ENCODE results near the gene PNRC1.

The PNRC1 gene

DNA sequence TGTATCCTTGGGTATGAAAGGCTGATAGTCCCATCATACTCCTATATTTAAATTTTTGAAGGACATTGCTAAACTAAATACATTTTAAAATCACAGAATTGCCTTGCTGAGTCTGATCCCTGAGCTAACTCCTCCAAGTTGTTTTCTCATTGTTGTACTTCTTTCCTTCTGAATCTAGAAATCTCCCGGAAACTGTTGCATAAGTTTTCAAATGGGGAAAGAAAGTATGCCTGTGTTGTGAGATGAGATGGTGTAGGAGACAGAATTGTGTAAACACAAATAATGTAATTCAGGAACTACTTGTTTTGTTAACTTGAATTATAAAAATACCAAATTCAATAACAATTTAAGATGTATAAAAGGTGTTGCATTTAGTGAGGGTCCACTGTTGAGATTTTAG lies 7.3 kb downstream of the PNRC1 start:
- no peaks in the 10 kb centered on the region for H3K4me1 ChIP-seq (ENCODE audit: control insufficient read depth, insufficient read depth, low read length)
- no peaks in the 10 kb centered on the region for H3K9me3 ChIP-seq (ENCODE audit: control insufficient read depth, low read length)
- no peaks in the 10 kb centered on the region for H3K27me3 ChIP-seq (ENCODE audit: control insufficient read depth, insufficient read depth, low read length, poor library complexity, severe bottlenecking)
- H3K36me3 ChIP-seq (ENCODE audit: control insufficient read depth, insufficient read depth, low read length): peaks cover 10% of the 10 kb centered on the region
- H3K27ac ChIP-seq (ENCODE audit: insufficient read depth, low read depth, low read length, poor library complexity, severe bottlenecking): no peak overlapping the region
- 88 to 100% methylated on average over 1 of the region's 1 CpG for WGBS, 2 experiments
- H3K4me3 ChIP-seq (ENCODE audit: insufficient read depth, low read depth, low read length): no peak overlapping the region

DNA sequence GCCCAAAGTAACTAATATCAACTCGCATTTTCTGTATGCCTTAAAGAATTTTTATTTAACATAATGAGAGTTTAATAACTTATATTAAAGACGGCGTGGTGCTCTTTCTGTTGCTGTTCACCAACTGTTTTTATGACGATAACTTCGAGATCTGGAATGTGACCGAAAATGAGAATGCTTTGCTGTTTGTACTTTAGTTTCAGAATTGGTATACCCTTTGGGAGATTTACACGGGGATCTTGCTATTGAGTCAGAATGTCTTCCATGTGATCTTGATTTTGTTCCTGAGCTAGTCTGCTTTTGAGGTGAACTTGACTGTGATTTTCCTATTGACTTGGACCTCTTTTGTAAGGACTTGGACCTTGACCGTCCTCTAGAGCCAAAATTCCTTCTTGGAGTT lies 17.9 kb downstream of the PNRC1 start:
- H3K4me3 ChIP-seq (ENCODE audit: insufficient read depth, low read depth, low read length): no peak overlapping the region
- WGBS, 2 experiments: 96 to 98% methylated on average over 7 of the region's 8 CpGs
- no peak overlapping the region for H3K27ac ChIP-seq (ENCODE audit: insufficient read depth, low read depth, low read length, poor library complexity, severe bottlenecking)
- no peaks in the 10 kb centered on the region for H3K36me3 ChIP-seq (ENCODE audit: control insufficient read depth, insufficient read depth, low read length)
- no peaks in the 10 kb centered on the region for H3K4me1 ChIP-seq (ENCODE audit: control insufficient read depth, insufficient read depth, low read length)
- no peaks in the 10 kb centered on the region for H3K27me3 ChIP-seq (ENCODE audit: control insufficient read depth, insufficient read depth, low read length, poor library complexity, severe bottlenecking)
- no peaks in the 10 kb centered on the region for H3K9me3 ChIP-seq (ENCODE audit: control insufficient read depth, low read length)

DNA sequence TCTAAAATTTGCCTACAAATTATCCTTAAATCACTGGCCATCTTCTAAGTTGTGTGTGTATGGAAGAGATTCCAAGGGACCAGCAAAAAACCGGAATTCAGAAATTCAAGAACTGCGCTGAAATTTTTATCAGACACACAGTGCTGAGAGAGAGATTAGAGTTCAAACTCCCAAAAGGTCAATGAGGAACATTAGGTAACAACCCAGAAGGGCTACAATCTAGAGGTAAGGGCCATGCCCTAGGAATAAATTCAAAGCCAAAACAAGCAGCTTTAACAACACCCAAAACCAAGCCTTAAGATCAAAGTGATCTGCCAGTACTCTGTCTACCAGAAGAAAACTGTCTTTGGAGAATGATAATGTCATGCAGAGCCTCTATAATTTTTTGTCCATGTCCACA lies 19.6 kb downstream of the PNRC1 start:
- no peaks in the 10 kb centered on the region for H3K9me3 ChIP-seq (ENCODE audit: control insufficient read depth, low read length)
- H3K36me3 ChIP-seq (ENCODE audit: control insufficient read depth, insufficient read depth, low read length): peaks cover 5% of the 10 kb centered on the region
- 83 to 92% methylated on average over 2 of the region's 2 CpGs for WGBS, 2 experiments
- H3K4me3 ChIP-seq (ENCODE audit: insufficient read depth, low read depth, low read length): no peak overlapping the region
- no peaks in the 10 kb centered on the region for H3K27me3 ChIP-seq (ENCODE audit: control insufficient read depth, insufficient read depth, low read length, poor library complexity, severe bottlenecking)
- H3K4me1 ChIP-seq (ENCODE audit: control insufficient read depth, insufficient read depth, low read length): no peaks in the 10 kb centered on the region
- H3K27ac ChIP-seq (ENCODE audit: insufficient read depth, low read depth, low read length, poor library complexity, severe bottlenecking): no peak overlapping the region

DNA sequence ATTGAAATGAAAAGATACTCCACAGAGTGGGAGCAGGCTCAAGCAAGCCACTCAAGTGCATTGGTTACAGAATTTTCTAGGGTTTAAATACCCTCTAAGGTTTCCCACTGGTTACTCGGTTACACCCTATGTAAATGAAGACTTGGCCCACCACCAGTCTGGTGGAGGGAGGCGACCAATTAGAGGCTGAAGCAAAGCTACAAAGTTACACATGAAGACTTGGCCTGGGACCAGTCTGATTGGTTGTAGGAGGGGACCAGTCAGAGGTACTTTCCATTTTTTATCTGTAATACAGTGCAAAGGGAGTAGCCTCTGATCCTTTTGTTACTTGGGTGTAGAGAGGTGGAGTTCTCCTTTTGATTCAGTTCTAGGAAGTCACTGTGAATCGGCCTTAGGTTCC lies 29.7 kb downstream of the PNRC1 start:
- H3K36me3 ChIP-seq (ENCODE audit: control insufficient read depth, insufficient read depth, low read length): no peaks in the 10 kb centered on the region
- no peak overlapping the region for H3K27ac ChIP-seq (ENCODE audit: insufficient read depth, low read depth, low read length, poor library complexity, severe bottlenecking)
- no peaks in the 10 kb centered on the region for H3K4me1 ChIP-seq (ENCODE audit: control insufficient read depth, insufficient read depth, low read length)
- no peaks in the 10 kb centered on the region for H3K9me3 ChIP-seq (ENCODE audit: control insufficient read depth, low read length)
- 92 to 93% methylated on average over 3 of the region's 3 CpGs for WGBS, 2 experiments
- H3K27me3 ChIP-seq (ENCODE audit: control insufficient read depth, insufficient read depth, low read length, poor library complexity, severe bottlenecking): no peaks in the 10 kb centered on the region
- H3K4me3 ChIP-seq (ENCODE audit: insufficient read depth, low read depth, low read length): no peak overlapping the region

DNA sequence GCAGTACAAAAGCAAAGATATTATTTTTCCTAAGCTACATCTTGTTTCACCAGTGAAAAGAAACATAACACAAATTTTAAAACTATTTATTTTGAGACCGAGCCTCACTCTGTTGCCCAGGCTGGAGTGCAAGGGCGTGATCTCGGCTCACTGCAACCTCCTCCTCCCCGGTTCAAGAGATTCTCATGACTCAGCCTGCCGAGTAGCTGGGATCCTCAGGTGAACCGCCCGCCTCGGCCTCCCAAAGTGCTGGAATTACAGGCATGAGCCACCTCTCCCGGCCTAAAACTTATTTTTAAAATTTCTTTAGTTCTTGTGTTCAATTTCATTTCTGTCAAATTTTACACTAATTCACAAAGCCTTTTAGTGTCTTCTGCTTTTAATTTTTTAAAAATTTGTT lies 31.4 kb downstream of the PNRC1 start:
- H3K36me3 ChIP-seq (ENCODE audit: control insufficient read depth, insufficient read depth, low read length): no peaks in the 10 kb centered on the region
- no peaks in the 10 kb centered on the region for H3K4me1 ChIP-seq (ENCODE audit: control insufficient read depth, insufficient read depth, low read length)
- no peak overlapping the region for H3K4me3 ChIP-seq (ENCODE audit: insufficient read depth, low read depth, low read length)
- no peak overlapping the region for H3K27ac ChIP-seq (ENCODE audit: insufficient read depth, low read depth, low read length, poor library complexity, severe bottlenecking)
- H3K9me3 ChIP-seq (ENCODE audit: control insufficient read depth, low read length): no peaks in the 10 kb centered on the region
- H3K27me3 ChIP-seq (ENCODE audit: control insufficient read depth, insufficient read depth, low read length, poor library complexity, severe bottlenecking): peaks cover 2% of the 10 kb centered on the region
- WGBS, 2 experiments: 86 to 92% methylated on average over 9 of the region's 9 CpGs

DNA sequence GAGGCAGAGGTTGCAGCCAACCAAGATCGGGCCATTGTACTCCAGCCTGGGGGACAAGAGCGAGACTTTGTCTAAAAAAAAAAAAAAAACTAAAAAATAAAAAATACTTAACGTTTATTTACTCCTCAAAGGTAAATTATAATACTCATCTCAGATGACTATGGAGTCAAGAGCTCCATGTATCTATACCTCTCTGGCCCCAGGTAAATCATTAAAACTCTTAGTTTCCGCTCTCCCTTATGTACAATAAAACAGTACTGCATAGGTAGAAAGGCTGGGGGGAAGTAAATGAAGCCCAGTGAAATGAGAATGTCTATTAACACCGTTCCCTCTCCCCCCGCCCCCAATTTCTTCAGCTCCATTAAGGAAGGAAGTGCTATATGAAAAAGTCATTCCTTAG lies 36.2 kb downstream of the PNRC1 start:
- no peak overlapping the region for H3K27ac ChIP-seq (ENCODE audit: insufficient read depth, low read depth, low read length, poor library complexity, severe bottlenecking)
- H3K9me3 ChIP-seq (ENCODE audit: control insufficient read depth, low read length): no peaks in the 10 kb centered on the region
- H3K27me3 ChIP-seq (ENCODE audit: control insufficient read depth, insufficient read depth, low read length, poor library complexity, severe bottlenecking): peaks cover 18% of the 10 kb centered on the region
- H3K4me1 ChIP-seq (ENCODE audit: control insufficient read depth, insufficient read depth, low read length): no peaks in the 10 kb centered on the region
- WGBS, 2 experiments: 51 to 76% methylated on average over 4 to 5 of the region's 6 CpGs
- no peaks in the 10 kb centered on the region for H3K36me3 ChIP-seq (ENCODE audit: control insufficient read depth, insufficient read depth, low read length)
- H3K4me3 ChIP-seq (ENCODE audit: insufficient read depth, low read depth, low read length): peak overlapping the region; percentile 80

DNA sequence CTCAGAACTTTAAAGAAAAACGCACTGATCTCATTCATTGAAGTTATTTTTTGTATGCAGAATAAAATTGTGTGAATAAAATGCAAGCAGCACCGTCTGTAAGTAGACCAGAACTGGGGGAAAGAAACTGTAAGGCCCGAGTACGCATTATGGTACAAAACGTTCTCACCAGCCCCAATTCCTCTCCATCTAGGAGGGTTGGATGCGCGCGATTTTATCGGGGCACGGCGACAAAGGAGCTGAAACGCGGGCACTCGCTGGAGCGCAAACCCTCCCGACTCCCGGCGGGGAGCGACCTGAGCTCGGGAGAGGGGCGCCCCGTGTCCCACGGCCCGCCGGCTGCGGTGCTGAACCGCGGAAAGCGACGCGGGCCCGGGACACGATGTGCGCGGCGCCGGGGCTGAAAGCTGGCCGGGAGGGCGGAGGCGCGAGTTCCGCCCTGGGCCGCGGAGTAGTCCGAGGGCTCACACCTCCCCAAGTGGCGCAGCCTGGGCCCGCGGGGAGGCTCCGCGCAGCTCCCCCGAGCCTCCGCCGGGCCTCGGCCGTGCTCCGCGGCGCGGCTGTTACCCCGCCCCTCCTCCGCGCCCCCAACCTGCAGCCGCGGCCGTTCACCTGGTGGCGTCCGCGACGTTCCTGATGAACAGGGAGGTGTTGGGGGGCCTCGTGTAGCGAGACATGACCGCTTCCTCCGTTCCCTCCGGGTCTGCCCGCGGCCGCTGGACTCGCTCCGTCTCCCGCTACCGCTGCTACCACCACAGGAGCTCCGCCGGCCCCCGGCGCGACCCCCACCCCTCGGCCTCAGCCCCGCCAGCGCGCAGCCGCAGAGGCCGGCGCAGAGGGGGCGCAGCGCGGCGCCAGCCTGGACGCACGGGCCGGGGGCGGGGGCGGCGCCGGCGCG lies 36.9 kb downstream of the PNRC1 start, which contains the start of gene SRSF12:
SRSF12 (minus strand) TSS at position 861 of the 898 bp plus-strand sequence; CDS start at position 677, 184 bp downstream.
- 0% methylated on average over 106 of the region's 106 CpGs for WGBS, 2 experiments
- H3K27ac ChIP-seq (ENCODE audit: insufficient read depth, low read depth, low read length, poor library complexity, severe bottlenecking): no peak within 1 kb of the TSS

DNA sequence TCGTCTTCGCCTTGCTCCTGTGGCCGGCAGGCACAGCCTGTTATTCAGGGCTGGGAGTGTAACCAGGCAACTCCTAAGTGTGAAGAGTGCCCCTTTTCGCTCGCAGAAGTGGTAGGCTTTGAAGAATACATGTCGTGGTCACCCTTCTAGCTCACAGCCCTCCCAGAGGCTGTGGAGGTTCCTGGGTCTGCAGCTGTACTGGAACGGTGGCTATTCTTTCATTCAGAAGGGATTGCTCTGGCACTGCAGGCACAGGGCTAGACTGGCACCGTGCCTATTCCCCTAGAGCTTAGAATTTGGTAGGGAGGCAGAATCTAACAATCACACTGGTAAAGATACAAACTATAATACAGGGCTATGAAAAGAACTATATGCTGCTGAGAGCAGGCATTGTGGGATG lies 38.4 kb downstream of the PNRC1 start:
- 81 to 83% methylated on average over 8 of the region's 8 CpGs for WGBS, 2 experiments
- H3K4me3 ChIP-seq (ENCODE audit: insufficient read depth, low read depth, low read length): no peak overlapping the region
- H3K9me3 ChIP-seq (ENCODE audit: control insufficient read depth, low read length): no peaks in the 10 kb centered on the region
- no peaks in the 10 kb centered on the region for H3K36me3 ChIP-seq (ENCODE audit: control insufficient read depth, insufficient read depth, low read length)
- no peak overlapping the region for H3K27ac ChIP-seq (ENCODE audit: insufficient read depth, low read depth, low read length, poor library complexity, severe bottlenecking)
- H3K4me1 ChIP-seq (ENCODE audit: control insufficient read depth, insufficient read depth, low read length): no peaks in the 10 kb centered on the region
- H3K27me3 ChIP-seq (ENCODE audit: control insufficient read depth, insufficient read depth, low read length, poor library complexity, severe bottlenecking): peaks cover 18% of the 10 kb centered on the region

More for the DNA sequence above, 36.9 kb downstream of the PNRC1 start, which contains the start of gene SRSF12:
- Histone ChIP-seq H3K27me3 (ENCODE audit: control insufficient read depth, insufficient read depth, low read length, poor library complexity, severe bottlenecking) (peaks cover 18% of the 10 kb centered on the region), H3K4me3 (ENCODE audit: insufficient read depth, low read depth, low read length) (peak within 1 kb of the TSS; percentile 80), H3K36me3 (ENCODE audit: control insufficient read depth, insufficient read depth, low read length) (no peaks in the 10 kb centered on the region), H3K9me3 (ENCODE audit: control insufficient read depth, low read length) (no peaks in the 10 kb centered on the region), H3K4me1 (ENCODE audit: control insufficient read depth, insufficient read depth, low read length) (no peaks in the 10 kb centered on the region)

DNA sequence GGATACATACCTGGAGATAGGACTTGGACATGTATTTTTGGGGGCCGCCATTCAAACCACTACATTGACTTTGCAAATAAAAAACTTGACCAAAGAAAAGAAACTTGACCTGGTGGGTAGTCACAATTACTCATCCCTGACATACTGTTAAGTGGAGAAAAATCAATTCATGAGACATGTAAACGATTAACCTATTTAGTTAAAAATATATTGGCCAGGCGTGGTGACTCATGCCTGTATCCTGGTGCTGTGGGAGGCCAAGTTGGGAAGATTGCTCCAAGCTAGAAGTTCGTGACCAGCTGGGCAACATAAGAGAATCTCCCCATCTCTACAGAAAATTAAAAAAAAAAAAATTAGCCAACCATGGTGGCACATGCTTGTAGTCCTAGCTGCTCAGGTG lies 39.8 kb downstream of the PNRC1 start:
- no peaks in the 10 kb centered on the region for H3K4me1 ChIP-seq (ENCODE audit: control insufficient read depth, insufficient read depth, low read length)
- peaks cover 18% of the 10 kb centered on the region for H3K27me3 ChIP-seq (ENCODE audit: control insufficient read depth, insufficient read depth, low read length, poor library complexity, severe bottlenecking)
- H3K4me3 ChIP-seq (ENCODE audit: insufficient read depth, low read depth, low read length): no peak overlapping the region
- H3K27ac ChIP-seq (ENCODE audit: insufficient read depth, low read depth, low read length, poor library complexity, severe bottlenecking): no peak overlapping the region
- no peaks in the 10 kb centered on the region for H3K36me3 ChIP-seq (ENCODE audit: control insufficient read depth, insufficient read depth, low read length)
- no peaks in the 10 kb centered on the region for H3K9me3 ChIP-seq (ENCODE audit: control insufficient read depth, low read length)
- WGBS, 2 experiments: 89 to 96% methylated on average over 4 of the region's 4 CpGs

DNA sequence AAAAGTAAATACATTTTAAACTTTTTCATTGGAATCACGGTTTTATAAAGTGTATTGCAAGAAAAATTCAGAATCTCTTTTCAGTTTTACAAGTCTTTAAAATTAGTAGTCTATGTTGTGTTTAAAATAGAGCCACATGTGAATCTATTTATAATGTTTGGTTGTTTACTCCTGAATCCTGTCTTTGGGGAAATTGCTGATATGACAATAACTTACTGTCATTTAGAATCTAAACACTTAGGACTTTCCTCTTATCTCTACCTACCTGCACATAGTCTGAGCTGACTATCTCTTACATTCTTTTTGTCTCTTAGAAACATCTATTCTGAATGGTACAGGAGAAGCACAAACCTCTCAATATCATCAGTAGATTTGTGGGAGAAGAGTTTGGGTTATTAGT lies 41.4 kb downstream of the PNRC1 start:
- H3K27me3 ChIP-seq (ENCODE audit: control insufficient read depth, insufficient read depth, low read length, poor library complexity, severe bottlenecking): peaks cover 16% of the 10 kb centered on the region
- no peaks in the 10 kb centered on the region for H3K4me1 ChIP-seq (ENCODE audit: control insufficient read depth, insufficient read depth, low read length)
- H3K36me3 ChIP-seq (ENCODE audit: control insufficient read depth, insufficient read depth, low read length): no peaks in the 10 kb centered on the region
- no peak overlapping the region for H3K27ac ChIP-seq (ENCODE audit: insufficient read depth, low read depth, low read length, poor library complexity, severe bottlenecking)
- WGBS, 2 experiments: 100% methylated on average over 1 of the region's 1 CpG; no CpG with 5 or more reads in 1 of the 2 experiments
- no peaks in the 10 kb centered on the region for H3K9me3 ChIP-seq (ENCODE audit: control insufficient read depth, low read length)
- H3K4me3 ChIP-seq (ENCODE audit: insufficient read depth, low read depth, low read length): no peak overlapping the region

All from ectodermal cell (in vitro differentiated cells).